Activated CD8-positive, alpha-beta memory T cell treated with anti-CD3 and anti-CD28 coated beads for 1 hour (primary cell): ENCODE data around the gene ENO1.
"Not testable (repeated sequence)": the region's sequence is repeated elsewhere in the genome, so short reads cannot be mapped to it uniquely, and the experiment has no call there.

Experiments
- DNase-seq, 2 donors: peaks; one replicate each; pipeline ENCODE4 v3.0.0-alpha.2; 2020; ENCODE audit warnings: low read depth in 1 of 2; ENCODE audit errors: extremely low read depth in 1 of 2

ENO1 gene

GRCh38 chr1:8847990-8848389 lies 30.5 kb downstream of the ENO1 start:
- no peak for DNase-seq

GRCh38 chr1:8846263-8846662 lies 32.2 kb downstream of the ENO1 start:
- DNase-seq, result no peak

- no peak for DNase-seq
These were observed 33.1 kb downstream of the ENO1 start for GRCh38 chr1:8845104-8846097.

- no peak for DNase-seq
These were observed 33.9 kb downstream of the ENO1 start for GRCh38 chr1:8844501-8845006.

- DNase-seq, result no peak
These were observed 37.1 kb downstream of the ENO1 start for GRCh38 chr1:8841395-8841794.

GRCh38 chr1:8839990-8840389 lies 38.5 kb downstream of the ENO1 start:
- DNase-seq, result no peak

GRCh38 chr1:8835941-8836643 lies 42.4 kb downstream of the ENO1 start:
- no peak for DNase-seq

- DNase-seq, result no peak
These were observed 47.1 kb downstream of the ENO1 start for GRCh38 chr1:8831340-8831739.

- DNase-seq, result not testable (repeated sequence)
These were observed 47.8 kb downstream of the ENO1 start for GRCh38 chr1:8830732-8831131.

GRCh38 chr1:8825985-8826481 lies 52.5 kb downstream of the ENO1 start:
- no peak for DNase-seq

GRCh38 chr1:8823295-8823664 lies 55.2 kb downstream of the ENO1 start:
- no peak for DNase-seq

GRCh38 chr1:8822373-8823294 lies 55.9 kb downstream of the ENO1 start:
- no peak for DNase-seq

GRCh38 chr1:8821084-8821483 lies 57.4 kb downstream of the ENO1 start:
- no peak for DNase-seq

GRCh38 chr1:8818789-8819188 lies 59.7 kb downstream of the ENO1 start:
- DNase-seq, result not testable (repeated sequence)

GRCh38 chr1:8818325-8818775 lies 60.1 kb downstream of the ENO1 start:
- DNase-seq, result peak in 1 of 2 donors; percentile 7

GRCh38 chr1:8817412-8818324 lies 60.8 kb downstream of the ENO1 start, which contains the start of gene RERE:
TSS of gene RERE (minus strand) at chr1:8817640.
- peak; percentile 79 to 94 for DNase-seq

GRCh38 chr1:8816831-8817411 lies 61.6 kb downstream of the ENO1 start:
- peak in 1 of 2 donors; percentile 6 for DNase-seq

- DNase-seq, result no peak
These were observed 62.2 kb downstream of the ENO1 start for GRCh38 chr1:8816264-8816663.

- DNase-seq, result no peak
These were observed 62.8 kb downstream of the ENO1 start for GRCh38 chr1:8815582-8816151.
